Stomach (tissue), 4 donors: Measurements from ENCODE around the gene KCTD16.

ENCODE experiments used
- CTCF ChIP-seq, 7 experiments: fragments of 450-650 bp in 4 of 7; fragments of 200-600 bp in 3 of 7; sonication (generic) in 3 of 7; IDR thresholded peaks; one replicate each; pipeline ENCODE4 v1.5.1; 2016 to 2019; ENCODE audit warnings: antibody characterized with exemption in 7 of 7, control low read depth in 2 of 7, mild to moderate bottlenecking in 1 of 7
- EP300 ChIP-seq: sonication (generic); formaldehyde crosslinking; IDR thresholded peaks from one replicate; pipeline ENCODE4 v1.6.1; 2017; ENCODE audit warnings: antibody characterized with exemption
- POLR2A ChIP-seq, 4 donors: fragments of 450-650 bp; IDR thresholded peaks; one replicate each; pipeline ENCODE4 v1.6.1; 2016; ENCODE audit warnings: antibody characterized with exemption in 4 of 4, control low read depth in 2 of 4, mild to moderate bottlenecking in 1 of 4, moderate library complexity in 1 of 4
- POLR2AphosphoS5 ChIP-seq, 3 donors: sonication (generic); formaldehyde crosslinking; IDR thresholded peaks; one replicate each; pipeline ENCODE4 v1.6.1; 2016; ENCODE audit warnings: antibody characterized with exemption in 3 of 3

DNA sequence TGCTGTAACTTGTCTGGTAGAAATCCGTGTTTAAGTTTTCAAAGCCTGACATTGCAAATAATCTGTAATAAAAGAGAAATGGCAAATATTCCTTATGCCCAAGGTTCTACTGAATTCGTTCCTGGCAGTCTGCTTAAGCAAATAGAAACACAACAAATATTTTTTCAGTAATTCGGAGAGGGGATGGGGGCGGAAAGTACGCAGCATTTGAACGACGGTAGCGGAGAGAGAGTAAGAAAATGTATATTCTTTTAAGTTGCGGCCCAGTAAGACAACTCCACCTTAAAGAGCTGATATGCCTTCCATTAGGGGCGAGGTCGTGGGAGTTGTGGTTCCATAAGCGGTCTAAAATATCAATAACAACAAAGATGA is 783 bp upstream of the KCTD16 start:
- TF ChIP-seq EP300 (no peak), CTCF (IDR thresholded peaks at IDR 0.05) (no peak), POLR2AphosphoS5 (IDR thresholded peaks at IDR 0.05) (no peak), POLR2A (IDR thresholded peaks at IDR 0.05) (no peak)
